H9 (cell line): ENCODE data around the gene IZUMO2. TPM values are rescaled to one million over a fixed set of nuclear protein-coding genes. Genes with fewer than 3 reads are reported as not detected.

ENCODE experiments used
- DNase-seq: peaks from one replicate; pipeline ENCODE4 v3.0.0-alpha.2; 2017
- H2AFZ ChIP-seq: one replicate; pipeline ENCODE4 v1.6.1; 2013; ENCODE audit warnings: mild to moderate bottlenecking, low read length, control low read depth, moderate library complexity
- H2AK5ac ChIP-seq: 2 replicates; pipeline ENCODE4 v1.6.1; 2013; ENCODE audit warnings: low read length, control low read depth, mixed read lengths; ENCODE audit not compliant: insufficient read length
- H2BK120ac ChIP-seq: one replicate; pipeline ENCODE4 v1.6.1; 2013; ENCODE audit warnings: low read depth, mild to moderate bottlenecking, low read length, control low read depth, inconsistent platforms; ENCODE audit not compliant: poor library complexity, severe bottlenecking
- H2BK12ac ChIP-seq: 2 replicates; pipeline ENCODE4 v1.6.1; 2013; ENCODE audit warnings: low read length, control low read depth, mixed read lengths, low read depth; ENCODE audit not compliant: insufficient read length
- H2BK15ac ChIP-seq: 2 replicates; pipeline ENCODE4 v1.6.1; 2013; ENCODE audit warnings: low read depth, low read length, control low read depth
- H2BK20ac ChIP-seq: one replicate; pipeline ENCODE4 v1.6.1; 2013; ENCODE audit warnings: low read depth, mild to moderate bottlenecking, low read length, control low read depth, inconsistent platforms; ENCODE audit not compliant: poor library complexity, severe bottlenecking
- H2BK5ac ChIP-seq: 2 replicates; pipeline ENCODE4 v1.6.1; 2013; ENCODE audit warnings: low read length, control low read depth, mixed read lengths; ENCODE audit not compliant: insufficient read length
- H3K14ac ChIP-seq: 2 replicates; pipeline ENCODE4 v1.6.1; 2013; ENCODE audit warnings: low read length, control low read depth; ENCODE audit not compliant: insufficient read depth
- H3K18ac ChIP-seq: 2 replicates; pipeline ENCODE4 v1.6.1; 2013; ENCODE audit warnings: low read depth, mild to moderate bottlenecking, mixed read lengths, low read length, control low read depth; ENCODE audit not compliant: insufficient read length
- H3K23ac ChIP-seq: 2 replicates; pipeline ENCODE4 v1.6.1; 2013; ENCODE audit warnings: low read length, control low read depth, mixed read lengths, low read depth; ENCODE audit not compliant: insufficient read length
- H3K23me2 ChIP-seq: 2 replicates; pipeline ENCODE4 v1.6.1; 2013; ENCODE audit warnings: low read depth, mild to moderate bottlenecking, mixed read lengths, low read length, control low read depth; ENCODE audit not compliant: insufficient read length, poor library complexity, severe bottlenecking
- H3K27ac ChIP-seq: 2 replicates; pipeline ENCODE4 v1.5.1; 2013; ENCODE audit warnings: low read length, control low read depth, mixed read lengths, low read depth; ENCODE audit not compliant: insufficient read length
- H3K27me3 ChIP-seq: 2 replicates; pipeline ENCODE4 v1.6.1; 2013; ENCODE audit warnings: low read length, control low read depth, inconsistent platforms; ENCODE audit not compliant: insufficient read depth
- H3K4ac ChIP-seq: 2 replicates; pipeline ENCODE4 v1.6.1; 2013; ENCODE audit warnings: low read depth, mild to moderate bottlenecking, control low read depth, inconsistent platforms, low read length, moderate library complexity
- H3K4me1 ChIP-seq: 2 replicates; pipeline ENCODE4 v1.6.1; 2013; ENCODE audit warnings: low read length, control low read depth, inconsistent platforms; ENCODE audit not compliant: insufficient read depth
- H3K4me2 ChIP-seq: 2 replicates; pipeline ENCODE4 v1.6.1; 2013; ENCODE audit warnings: low read length, control low read depth, mixed read lengths; ENCODE audit not compliant: insufficient read length, insufficient read depth
- H3K56ac ChIP-seq: 2 replicates; pipeline ENCODE4 v1.6.1; 2013; ENCODE audit warnings: low read depth, mild to moderate bottlenecking, mixed read lengths, low read length, control low read depth; ENCODE audit not compliant: insufficient read length
- H3K79me1 ChIP-seq: 2 replicates; pipeline ENCODE4 v1.6.1; 2013; ENCODE audit warnings: low read depth, mild to moderate bottlenecking, moderate library complexity, low read length, control low read depth, inconsistent platforms; ENCODE audit not compliant: insufficient read depth, poor library complexity, severe bottlenecking
- H3K79me2 ChIP-seq: 2 replicates; pipeline ENCODE4 v1.6.1; 2013; ENCODE audit warnings: low read length, control low read depth, inconsistent platforms; ENCODE audit not compliant: insufficient read depth
- H3K9ac ChIP-seq: 2 replicates; pipeline ENCODE4 v1.6.1; 2013; ENCODE audit warnings: low read length, control low read depth, mixed read lengths; ENCODE audit not compliant: insufficient read length; ENCODE audit errors: extremely low read depth
- H3K9me3 ChIP-seq: one replicate; pipeline ENCODE4 v1.6.1; 2013; ENCODE audit warnings: low read depth, low read length, inconsistent platforms; ENCODE audit not compliant: control insufficient read depth
- H3T11ph ChIP-seq: one replicate; pipeline ENCODE4 v1.6.1; 2013; ENCODE audit warnings: mild to moderate bottlenecking, low read length, control low read depth, inconsistent platforms
- H4K20me1 ChIP-seq: one replicate; pipeline ENCODE4 v1.6.1; 2013; ENCODE audit not compliant: control insufficient read depth, insufficient read length, insufficient read depth
- H4K5ac ChIP-seq: 2 replicates; pipeline ENCODE4 v1.6.1; 2013; ENCODE audit warnings: low read depth, mild to moderate bottlenecking, mixed read lengths, low read length, control low read depth; ENCODE audit not compliant: insufficient read length
- H4K8ac ChIP-seq: replicated peaks from 2 replicates; pipeline ENCODE4 v1.6.1; 2013; ENCODE audit warnings: low read length, control low read depth, mixed read lengths, low read depth; ENCODE audit not compliant: insufficient read length
- H4K91ac ChIP-seq: 2 replicates; pipeline ENCODE4 v1.6.1; 2013; ENCODE audit warnings: low read depth, mild to moderate bottlenecking, moderate library complexity, mixed read lengths, low read length, control low read depth; ENCODE audit not compliant: insufficient read length
- H3K27ac Mint-ChIP-seq, 3 experiments: 2 replicates in 2 of 3; 3 replicates in 1 of 3; pipeline ENCODE4 v1.8.0; 2020 to 2021; ENCODE audit warnings: mixed read lengths in 3 of 3, mild to moderate bottlenecking in 1 of 3, moderate library complexity in 1 of 3
- H3K27me3 Mint-ChIP-seq: 2 replicates; pipeline ENCODE4 v1.8.0; 2021; ENCODE audit warnings: low read depth, mild to moderate bottlenecking, moderate library complexity, mixed read lengths
- H3K36me3 Mint-ChIP-seq, 3 experiments: 2 replicates in 2 of 3; 3 replicates in 1 of 3; pipeline ENCODE4 v1.8.0; 2020 to 2021; ENCODE audit warnings: low read depth in 3 of 3, mixed read lengths in 3 of 3; ENCODE audit not compliant: insufficient read depth in 1 of 3
- H3K4me1 Mint-ChIP-seq, 2 experiments: 2 replicates each; pipeline ENCODE4 v1.8.0; 2020; ENCODE audit warnings: mixed read lengths in 2 of 2
- H3K4me3 Mint-ChIP-seq, 2 experiments: 2 replicates in 1 of 2; 3 replicates in 1 of 2; pipeline ENCODE4 v1.8.0; 2020 to 2021; ENCODE audit warnings: mild to moderate bottlenecking in 2 of 2, mixed read lengths in 2 of 2, moderate library complexity in 1 of 2
- H3K9me3 Mint-ChIP-seq, 2 experiments: 2 replicates in 1 of 2; 3 replicates in 1 of 2; pipeline ENCODE4 v1.8.0; 2020; ENCODE audit warnings: mild to moderate bottlenecking in 2 of 2, mixed read lengths in 2 of 2, moderate library complexity in 1 of 2
- WGBS: extraction: QIAGEN DNeasy Blood & Tissue Kit; methylation state at CpG from one replicate; pipeline ENCODE4 v1.1.7; 2013; ENCODE audit warnings: missing lambda C conversion rate, low lambda C conversion rate, mixed read lengths; ENCODE audit not compliant: insufficient read length; ENCODE audit errors: extremely low coverage; 5-methylcytosine and 5-hydroxymethylcytosine counted together
- total RNA-seq: library from RNA; stranded (reverse); gene quantifications from 2 replicates; pipeline ENCODE4 v1.2.1, GENCODE V29; 2021
- TF ChIP-seq, protein P1 (sequence below): fragments of 200-600 bp; sonication (generic); conservative IDR thresholded peaks from 3 replicates; pipeline ENCODE4 v1.8.0; 2021; ENCODE audit warnings: antibody characterized with exemption, mild to moderate bottlenecking

Gene IZUMO2
- total RNA-seq, 1 experiment from 2014 or later: not detected

GRCh38 chr19:50196322-50196932 is 33.3 kb upstream of the IZUMO2 start:
- Histone ChIP-seq H4K91ac (no peak overlapping the region), H3K4me1 (no peaks in the 10 kb centered on the region), H3K23ac (no peak overlapping the region), H4K8ac (no peak overlapping the region), H3K27me3 (no peaks in the 10 kb centered on the region; the same call in 1 of the 2 replicates), H2AFZ (no peak overlapping the region), H3K79me1 (no peaks in the 10 kb centered on the region), H3K9me3 (no peaks in the 10 kb centered on the region), H3K18ac (no peak overlapping the region), H4K20me1 (no peaks in the 10 kb centered on the region), H3K23me2 (no peaks in the 10 kb centered on the region), H2AK5ac (no peak overlapping the region), H3K27ac (no peak overlapping the region), H3K79me2 (no peaks in the 10 kb centered on the region), H3K14ac (no peak overlapping the region), H2BK20ac (no peak overlapping the region), H2BK120ac (no peak overlapping the region), H3K56ac (no peak overlapping the region), H3K9ac (no peak overlapping the region), H3K4me2 (no peak overlapping the region), H3K4ac (no peak overlapping the region), H3T11ph (no peak overlapping the region), H2BK5ac (no peak overlapping the region), H2BK15ac (no peak overlapping the region), H4K5ac (no peak overlapping the region), H2BK12ac (no peak overlapping the region)
- H3K27ac Mint-ChIP-seq: no peak overlapping the region
- no peak for DNase-seq
- H3K9me3 Mint-ChIP-seq: peaks cover 2 to 9% of the 10 kb centered on the region in 2 experiments; a peak in 3 of 5 replicates
- peaks cover 0 to 9% of the 10 kb centered on the region in 2 experiments; a peak in 2 of 4 replicates for H3K4me1 Mint-ChIP-seq
- no peak overlapping the region for H3K4me3 Mint-ChIP-seq
- peaks cover 47% of the 10 kb centered on the region for H3K27me3 Mint-ChIP-seq
- TF ChIP-seq, protein P1, sequence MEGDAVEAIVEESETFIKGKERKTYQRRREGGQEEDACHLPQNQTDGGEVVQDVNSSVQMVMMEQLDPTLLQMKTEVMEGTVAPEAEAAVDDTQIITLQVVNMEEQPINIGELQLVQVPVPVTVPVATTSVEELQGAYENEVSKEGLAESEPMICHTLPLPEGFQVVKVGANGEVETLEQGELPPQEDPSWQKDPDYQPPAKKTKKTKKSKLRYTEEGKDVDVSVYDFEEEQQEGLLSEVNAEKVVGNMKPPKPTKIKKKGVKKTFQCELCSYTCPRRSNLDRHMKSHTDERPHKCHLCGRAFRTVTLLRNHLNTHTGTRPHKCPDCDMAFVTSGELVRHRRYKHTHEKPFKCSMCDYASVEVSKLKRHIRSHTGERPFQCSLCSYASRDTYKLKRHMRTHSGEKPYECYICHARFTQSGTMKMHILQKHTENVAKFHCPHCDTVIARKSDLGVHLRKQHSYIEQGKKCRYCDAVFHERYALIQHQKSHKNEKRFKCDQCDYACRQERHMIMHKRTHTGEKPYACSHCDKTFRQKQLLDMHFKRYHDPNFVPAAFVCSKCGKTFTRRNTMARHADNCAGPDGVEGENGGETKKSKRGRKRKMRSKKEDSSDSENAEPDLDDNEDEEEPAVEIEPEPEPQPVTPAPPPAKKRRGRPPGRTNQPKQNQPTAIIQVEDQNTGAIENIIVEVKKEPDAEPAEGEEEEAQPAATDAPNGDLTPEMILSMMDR: no peak
- no CpG with 5 or more reads among the region's 4 CpGs for WGBS
- no peaks in the 10 kb centered on the region for H3K36me3 Mint-ChIP-seq
